SK-N-SH (cell line): ENCODE data around the gene TRAF1. TPM values are rescaled to one million over a fixed set of nuclear protein-coding genes. Genes with fewer than 3 reads are reported as not detected.

Source experiments
- CTCF ChIA-PET: fragments of 300-600, 350-600 bp; formaldehyde crosslinking; extraction: SDS; loops from one replicate; lab custom pipeline; 2021; lab: Yijun Ruan, JAX
- POLR2A ChIA-PET: fragments of 350-600 bp; sonication (Branson Sonifier 250); formaldehyde crosslinking; extraction: SDS; loops from one replicate; lab custom pipeline; 2020; ENCODE audit warnings: antibody characterized with exemption, inconsistent platforms; lab: Yijun Ruan, JAX
- DNase-seq: peaks from one replicate; pipeline ENCODE4 v3.0.0; 2012
- H2AFZ ChIP-seq: fragments of 200-600 bp; sonication (generic); 2 replicates; pipeline ENCODE4 v1.8.1; 2016; ENCODE audit warnings: antibody characterized with exemption, mild to moderate bottlenecking, low read depth
- H3F3A ChIP-seq: fragments of 200-600 bp; sonication (generic); replicated peaks from 2 replicates; pipeline ENCODE3; 2016; ENCODE audit warnings: antibody characterized with exemption, mild to moderate bottlenecking; ENCODE audit not compliant: insufficient read depth
- H3K27ac ChIP-seq, 2 experiments: fragments of 200-500 bp in 1 of 2; fragments of 200-600 bp in 1 of 2; sonication (Bioruptor generic) in 1 of 2; sonication (generic), shearing (Covaris generic) in 1 of 2; 2 replicates each; pipeline versions ENCODE4 v1.5.1 to v1.6.1; 2014 to 2016; ENCODE audit warnings: low read depth in 2 of 2, inconsistent platforms in 1 of 2, low read length in 1 of 2, mild to moderate bottlenecking in 1 of 2, mixed read lengths in 1 of 2
- H3K27me3 ChIP-seq: fragments of 200-600 bp; sonication (generic), shearing (Covaris generic); 2 replicates; pipeline ENCODE4 v1.6.1; 2016; ENCODE audit warnings: mixed run types; ENCODE audit not compliant: insufficient read depth
- H3K36me3 ChIP-seq, 2 experiments: fragments of 200-500 bp in 1 of 2; fragments of 200-600 bp in 1 of 2; sonication (Bioruptor generic) in 1 of 2; sonication (generic) in 1 of 2; replicated peaks in 1 of 2; 2 replicates each; pipeline versions ENCODE3 to v1.5.1; 2014 to 2016; ENCODE audit warnings: low read length in 1 of 2, mild to moderate bottlenecking in 1 of 2; ENCODE audit not compliant: insufficient read depth in 2 of 2, control insufficient read depth in 1 of 2
- H3K4me1 ChIP-seq, 2 experiments: fragments of 200-500 bp in 1 of 2; fragments of 200-600 bp in 1 of 2; sonication (Bioruptor generic) in 1 of 2; sonication (generic), shearing (Covaris generic) in 1 of 2; 2 replicates each; pipeline versions ENCODE4 v1.5.1 to v1.6.1; 2014 to 2016; ENCODE audit warnings: low read depth in 1 of 2, low read length in 1 of 2, mixed run types in 1 of 2; ENCODE audit not compliant: insufficient read depth in 2 of 2, control insufficient read depth in 1 of 2
- H3K4me2 ChIP-seq: fragments of 200-600 bp; sonication (generic), shearing (Covaris generic); 2 replicates; pipeline ENCODE4 v1.6.1; 2017; ENCODE audit warnings: mixed run types
- H3K4me3 ChIP-seq, 2 experiments: fragments of 200-500 bp in 1 of 2; fragments of 200-600 bp in 1 of 2; sonication (Bioruptor generic) in 1 of 2; sonication (generic), shearing (Covaris generic) in 1 of 2; 2 replicates each; pipeline versions ENCODE4 v1.5.1 to v1.8.1; 2014 to 2016; ENCODE audit warnings: low read depth in 2 of 2, inconsistent platforms in 1 of 2, low read length in 1 of 2, mild to moderate bottlenecking in 1 of 2, mixed read lengths in 1 of 2, moderate library complexity in 1 of 2
- H3K79me2 ChIP-seq: fragments of 200-600 bp; sonication (generic); 2 replicates; pipeline ENCODE4 v1.8.1; 2017; ENCODE audit warnings: mild to moderate bottlenecking; ENCODE audit not compliant: insufficient read depth
- H3K9ac ChIP-seq: fragments of 200-600 bp; sonication (generic); 2 replicates; pipeline ENCODE4 v1.6.1; 2017; ENCODE audit warnings: mixed run types
- H3K9me2 ChIP-seq: fragments of 200-600 bp; sonication (generic); 2 replicates; pipeline ENCODE4 v1.6.1; 2017; ENCODE audit warnings: mixed run types
- H3K9me3 ChIP-seq: fragments of 200-600 bp; sonication (generic); 2 replicates; pipeline ENCODE4 v1.6.1; 2017; ENCODE audit warnings: mixed run types, mild to moderate bottlenecking, moderate library complexity
- H4K20me1 ChIP-seq: fragments of 200-600 bp; sonication (generic); 2 replicates; pipeline ENCODE4 v1.6.1; 2017; ENCODE audit warnings: mild to moderate bottlenecking, mixed run types; ENCODE audit not compliant: insufficient read depth
- EZH2phosphoT487 ChIP-seq: fragments of 200-600 bp; sonication (generic); IDR thresholded peaks from 2 replicates; pipeline ENCODE4 v1.6.1; 2017; ENCODE audit warnings: low read depth, mixed run types, mild to moderate bottlenecking, antibody characterized with exemption, moderate library complexity, borderline replicate concordance
- FOXJ3 ChIP-seq: sonication (generic); formaldehyde crosslinking; IDR thresholded peaks from 2 replicates; pipeline ENCODE4 v1.5.1; 2020; ENCODE audit warnings: mild to moderate bottlenecking, missing genetic modification reagents
- FOXM1 ChIP-seq: IDR thresholded peaks from 2 replicates; pipeline ENCODE4 v1.4.0; 2012; ENCODE audit warnings: low read depth, mild to moderate bottlenecking
- GABPA ChIP-seq: IDR thresholded peaks from 2 replicates; pipeline ENCODE4 v1.4.0; 2012; ENCODE audit warnings: low read depth, mild to moderate bottlenecking
- IRF3 ChIP-seq: fragments of 150-350 bp; IDR thresholded peaks from 2 replicates; pipeline ENCODE4 v1.6.1; 2016; ENCODE audit warnings: mild to moderate bottlenecking, low read depth, low read length
- MAX ChIP-seq: IDR thresholded peaks from 2 replicates; pipeline ENCODE4 v1.4.0; 2012; ENCODE audit warnings: low read depth
- MEF2A ChIP-seq: IDR thresholded peaks from 2 replicates; pipeline ENCODE4 v1.4.0; 2012; ENCODE audit warnings: low read depth, borderline replicate concordance
- MXI1 ChIP-seq: IDR thresholded peaks from 2 replicates; pipeline ENCODE4 v1.6.1; 2012; ENCODE audit warnings: mild to moderate bottlenecking, low read depth, low read length, improper control_type of control experiment
- NFIC ChIP-seq: IDR thresholded peaks from 2 replicates; pipeline ENCODE4 v1.4.0; 2012; ENCODE audit warnings: borderline replicate concordance
- POLR2AphosphoS5 ChIP-seq: IDR thresholded peaks from 2 replicates; pipeline ENCODE4 v1.6.1; 2012; ENCODE audit warnings: low read depth, low read length
- RAD21 ChIP-seq: IDR thresholded peaks from 2 replicates; pipeline ENCODE4 v1.6.1; 2012; ENCODE audit warnings: mild to moderate bottlenecking, low read length
- RCOR1 ChIP-seq: fragments of 150-350 bp; IDR thresholded peaks from 2 replicates; pipeline ENCODE4 v1.6.1; 2017; ENCODE audit warnings: antibody characterized with exemption, low read length
- RFX5 ChIP-seq: IDR thresholded peaks from 2 replicates; pipeline ENCODE4 v1.6.1; 2012; ENCODE audit warnings: mild to moderate bottlenecking, improper control_type of control experiment, low read length
- RXRA ChIP-seq: IDR thresholded peaks from 2 replicates; pipeline ENCODE4 v1.4.0; 2012; ENCODE audit warnings: low read depth, mild to moderate bottlenecking, borderline replicate concordance
- SIN3A ChIP-seq: IDR thresholded peaks from 2 replicates; pipeline ENCODE4 v1.6.1; 2012; ENCODE audit warnings: low read depth, mild to moderate bottlenecking, low read length, moderate library complexity, borderline replicate concordance
- YY1 ChIP-seq: IDR thresholded peaks from 2 replicates; pipeline ENCODE4 v1.4.0; 2012; ENCODE audit warnings: low read depth, mild to moderate bottlenecking
- WGBS: methylation state at CpG from one replicate; pipeline ENCODE4 v1.1.6; 2017; ENCODE audit warnings: low lambda C conversion rate; 5-methylcytosine and 5-hydroxymethylcytosine counted together
- polyA plus RNA-seq, 3 experiments: library from polyadenylated mRNA; depleted of rRNA; stranded (reverse); fragments of >200 nt; gene quantifications; 2 replicates each; pipeline ENCODE4 v1.2.3, GENCODE V29; 2012

The TRAF1 gene
- polyA plus RNA-seq, 1 of the 3 experiments (the other 2 are of a cell fraction), result 1.2 TPM

DNA sequence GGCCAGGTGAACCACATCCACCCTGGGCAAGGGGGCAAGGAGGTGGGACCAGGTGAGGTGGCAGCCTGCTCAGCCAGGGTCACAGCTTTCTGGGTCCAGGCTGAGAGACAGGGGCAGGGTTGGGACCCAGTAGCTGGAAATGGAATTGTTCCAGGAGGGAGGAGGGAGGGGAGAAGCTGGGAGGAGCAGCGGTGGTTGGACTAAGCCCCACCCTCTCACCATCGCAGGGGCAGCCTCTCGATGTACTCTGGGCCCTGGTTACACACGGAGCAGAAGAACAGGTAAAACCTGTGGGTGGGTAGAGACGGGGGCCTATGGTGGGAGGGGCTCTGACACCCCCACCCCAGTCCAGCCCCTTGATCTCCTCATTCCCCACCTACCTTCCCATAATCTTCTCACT is 60.8 kb downstream of the TRAF1 start:
- no peaks in the 10 kb centered on the region for H3K27me3 ChIP-seq
- POLR2A ChIA-PET, result interaction anchor here (1.4 kb wide), 1 partner anchor 69 kb away, joined by 3 read pairs; no protein-coding TSS in a partner anchor
- WGBS, result 100% methylated on average over 5 of the region's 5 CpGs
- H3K9me2 ChIP-seq, result no peaks in the 10 kb centered on the region
- no peak overlapping the region for H3K9ac ChIP-seq
- H3K36me3 ChIP-seq, result peaks cover 10 to 55% of the 10 kb centered on the region in 2 experiments
- no peaks in the 10 kb centered on the region for H3K4me1 ChIP-seq
- H3K9me3 ChIP-seq, result no peaks in the 10 kb centered on the region
- H2AFZ ChIP-seq, result no peak overlapping the region
- no peak overlapping the region for H3K27ac ChIP-seq
- DNase-seq, result no peak
- H3F3A ChIP-seq, result peaks cover 3% of the 10 kb centered on the region
- H4K20me1 ChIP-seq, result no peaks in the 10 kb centered on the region
- H3K4me2 ChIP-seq, result no peak overlapping the region
- H3K79me2 ChIP-seq, result no peaks in the 10 kb centered on the region
- CTCF ChIA-PET, result interaction anchor here (1.2 to 1.4 kb wide), 2 partner anchors 13 to 71 kb away, joined by 3 to 4 read pairs; no protein-coding TSS in a partner anchor
- no peak overlapping the region for H3K4me3 ChIP-seq
- TF ChIP-seq EZH2phosphoT487 (no peak), YY1 (no peak), FOXJ3 (CRISPR knock-in tag) (no peak), IRF3 (no peak), GABPA (no peak), MAX (no peak), MEF2A (no peak)

GRCh38 chr9:120865176-120865575 is 61.4 kb downstream of the TRAF1 start:
- no peaks in the 10 kb centered on the region for H3K9me2 ChIP-seq
- H3K79me2 ChIP-seq, result no peaks in the 10 kb centered on the region
- no peak overlapping the region for H3K27ac ChIP-seq
- no peak for DNase-seq
- no peaks in the 10 kb centered on the region for H3K4me1 ChIP-seq
- whole genome bisulfite sequencing, result 100% methylated on average over 5 of the region's 5 CpGs
- no peaks in the 10 kb centered on the region for H3K9me3 ChIP-seq
- no peak overlapping the region for H2AFZ ChIP-seq
- H3K4me2 ChIP-seq, result no peak overlapping the region
- ChIA-PET POLR2A (no interaction called here), CTCF (interaction anchor here (1.2 kb wide), 1 partner anchor 72 kb away, joined by 4 read pairs; no protein-coding TSS in a partner anchor)
- H3K4me3 ChIP-seq, result no peak overlapping the region
- peaks cover 3% of the 10 kb centered on the region for H3F3A ChIP-seq
- TF ChIP-seq RCOR1 (no peak), SIN3A (no peak), RFX5 (no peak), POLR2AphosphoS5 (no peak), RAD21 (no peak), RXRA (no peak), FOXM1 (no peak), MAX (no peak), NFIC (no peak), MXI1 (no peak)
- no peaks in the 10 kb centered on the region for H3K27me3 ChIP-seq
- H4K20me1 ChIP-seq, result no peaks in the 10 kb centered on the region
- peaks cover 6 to 57% of the 10 kb centered on the region in 2 experiments for H3K36me3 ChIP-seq
- no peak overlapping the region for H3K9ac ChIP-seq
